Naive thymus-derived CD4-positive, alpha-beta T cell (primary cell): ENCODE measurements around the gene EPHA5. TPM values are rescaled to one million over a fixed set of nuclear protein-coding genes. Genes with fewer than 3 reads are reported as not detected.

Experiments used
- ATAC-seq: fragments of 150-1000 bp; cut with Tn5 transposase; 2 replicates; pipeline ENCODE4 v1.10.0; 2021; ENCODE audit warnings: mild to moderate bottlenecking, moderate library complexity
- CTCF ChIA-PET: fragments of 350-600 bp; sonication (Branson Sonifier 250); formaldehyde crosslinking; loops from one replicate; lab custom pipeline; 2021; ENCODE audit warnings: antibody characterized with exemption; lab: Charles Lee
- POLR2A ChIA-PET: fragments of 350-600 bp; sonication (Branson Sonifier 250); formaldehyde crosslinking; loops from one replicate; lab custom pipeline; 2021; ENCODE audit warnings: antibody characterized with exemption, inconsistent platforms; lab: Charles Lee
- DNase-seq, 9 donors: peaks; one replicate each; pipeline versions ENCODE4 v3.0.0 to v3.0.0-alpha.2; 2020 to 2022; ENCODE audit warnings: mixed read lengths in 1 of 9
- H3K27ac ChIP-seq: one replicate; pipeline ENCODE4 v1.7.0; 2013; ENCODE audit warnings: mild to moderate bottlenecking, low read depth, low read length, moderate library complexity
- H3K27me3 ChIP-seq, 2 donors: one replicate each; pipeline ENCODE4 v1.7.0; 2013; ENCODE audit warnings: low read length in 2 of 2, mild to moderate bottlenecking in 2 of 2, moderate library complexity in 2 of 2; ENCODE audit not compliant: control insufficient read depth in 2 of 2, insufficient read depth in 2 of 2
- H3K36me3 ChIP-seq, 3 experiments: 1 replicate in 2 of 3; 2 replicates in 1 of 3; pipeline ENCODE4 v1.7.0; 2013; ENCODE audit warnings: low read length in 3 of 3, mild to moderate bottlenecking in 3 of 3, moderate library complexity in 1 of 3; ENCODE audit not compliant: insufficient read depth in 3 of 3, control insufficient read depth in 2 of 3
- H3K4me1 ChIP-seq, 2 donors: one replicate each; pipeline ENCODE4 v1.7.0; 2013; ENCODE audit warnings: low read length in 2 of 2, mild to moderate bottlenecking in 2 of 2, moderate library complexity in 1 of 2; ENCODE audit not compliant: control insufficient read depth in 2 of 2, insufficient read depth in 2 of 2
- H3K4me3 ChIP-seq: 2 replicates; pipeline ENCODE4 v1.7.0; 2013; ENCODE audit warnings: mild to moderate bottlenecking, low read length
- H3K9me3 ChIP-seq, 3 experiments: 1 replicate in 2 of 3; 2 replicates in 1 of 3; pipeline ENCODE4 v1.7.0; 2013; ENCODE audit warnings: low read length in 3 of 3; ENCODE audit not compliant: control insufficient read depth in 2 of 3
- H3K27ac Mint-ChIP-seq, 9 donors: one replicate each; pipeline ENCODE4 v1.8.0; 2020 to 2022; ENCODE audit warnings: mixed read lengths in 9 of 9, mild to moderate bottlenecking in 8 of 9, moderate library complexity in 5 of 9, inconsistent platforms in 2 of 9
- H3K27me3 Mint-ChIP-seq, 5 donors: one replicate each; pipeline ENCODE4 v1.8.0; 2021 to 2022; ENCODE audit warnings: mixed read lengths in 5 of 5, mild to moderate bottlenecking in 1 of 5
- H3K36me3 Mint-ChIP-seq, 5 donors: one replicate each; pipeline ENCODE4 v1.8.0; 2020 to 2022; ENCODE audit warnings: mixed read lengths in 5 of 5, mild to moderate bottlenecking in 3 of 5, inconsistent platforms in 1 of 5
- H3K4me1 Mint-ChIP-seq, 7 donors: one replicate each; pipeline ENCODE4 v1.8.0; 2020 to 2022; ENCODE audit warnings: mixed read lengths in 7 of 7, mild to moderate bottlenecking in 3 of 7, inconsistent platforms in 1 of 7
- H3K4me3 Mint-ChIP-seq, 10 donors: one replicate each; pipeline ENCODE4 v1.8.0; 2020 to 2022; ENCODE audit warnings: mild to moderate bottlenecking in 10 of 10, mixed read lengths in 10 of 10, moderate library complexity in 6 of 10, inconsistent platforms in 2 of 10
- H3K9me3 Mint-ChIP-seq, 11 donors: one replicate each; pipeline ENCODE4 v1.8.0; 2020 to 2022; ENCODE audit warnings: mixed read lengths in 11 of 11, mild to moderate bottlenecking in 4 of 11, inconsistent platforms in 1 of 11, moderate library complexity in 1 of 11
- intact Hi-C, 2 donors: fragments of 100-400 bp; cut with micrococcal nuclease; formaldehyde crosslinking; loops; one replicate each; pipeline ENCODE4 v1.15.1; 2023
- polyA plus RNA-seq, 2 donors: library from polyadenylated mRNA; unstranded; fragments of 300-500 nt; fragmentation: Illumina TruSeq; gene quantifications; one replicate each; pipeline ENCODE4 v1.2.3, GENCODE V29; 2021
- total RNA-seq, 6 experiments: library from RNA in 5 of 6; stranded (reverse) in 5 of 6; gene quantifications; 1 replicate in 5 of 6; 2 replicates in 1 of 6; pipeline ENCODE4 v1.2.3 and lab custom pipeline; 2021 to 2026

Gene EPHA5
- total and polyA plus RNA-seq, 7 experiments from 2014 or later, result not detected

- Mint-ChIP-seq H3K4me3 (no peak overlapping the region), H3K27me3 (no peaks in the 10 kb centered on the region), H3K4me1 (no peaks in the 10 kb centered on the region), H3K27ac (no peak overlapping the region), H3K36me3 (no peaks in the 10 kb centered on the region), H3K9me3 (peaks cover 0 to 20% (median 4%) of the 10 kb centered on the region in 11 donors)
- Histone ChIP-seq H3K27ac (no peak overlapping the region), H3K4me1 (no peaks in the 10 kb centered on the region), H3K27me3 (no peaks in the 10 kb centered on the region), H3K4me3 (no peak overlapping the region), H3K9me3 (no peaks in the 10 kb centered on the region), H3K36me3 (no peaks in the 10 kb centered on the region)
- intact Hi-C loops, result no loop called here
- DNase-seq (no peak), ATAC-seq (no peak)
- ChIA-PET CTCF (no interaction called here), POLR2A (no interaction called here)
These were observed 35.1 kb downstream of the EPHA5 start for GRCh38 chr4:65635051-65635821.

- Histone ChIP-seq H3K9me3 (no peaks in the 10 kb centered on the region), H3K27ac (no peak overlapping the region), H3K27me3 (no peaks in the 10 kb centered on the region), H3K4me3 (no peak overlapping the region), H3K36me3 (no peaks in the 10 kb centered on the region), H3K4me1 (no peaks in the 10 kb centered on the region)
- Mint-ChIP-seq H3K9me3 (peaks cover 0 to 8% (median 0%) of the 10 kb centered on the region in 11 donors), H3K4me3 (no peak overlapping the region), H3K27me3 (no peaks in the 10 kb centered on the region), H3K27ac (no peak overlapping the region), H3K36me3 (no peaks in the 10 kb centered on the region), H3K4me1 (no peaks in the 10 kb centered on the region)
- DNase-seq (no peak), ATAC-seq (no peak)
- intact Hi-C loops, result no loop called here
- POLR2A ChIA-PET, result no interaction called here
- CTCF ChIA-PET, result no interaction called here
These were observed 45.6 kb downstream of the EPHA5 start for GRCh38 chr4:65624651-65625050.

GRCh38 chr4:65623506-65623905 is 46.8 kb downstream of the EPHA5 start:
- CTCF ChIA-PET, result interaction anchor here (0.5 kb wide), 2 partner anchors 50 to 571 kb away, joined by 3 to 5 read pairs; no protein-coding TSS in a partner anchor
- Histone ChIP-seq H3K4me3 (no peak overlapping the region), H3K9me3 (no peaks in the 10 kb centered on the region), H3K36me3 (no peaks in the 10 kb centered on the region), H3K27me3 (no peaks in the 10 kb centered on the region), H3K4me1 (no peaks in the 10 kb centered on the region), H3K27ac (no peak overlapping the region)
- ATAC-seq (no peak), DNase-seq (no peak)
- peaks cover 0 to 8% (median 0%) of the 10 kb centered on the region in 11 donors for H3K9me3 Mint-ChIP-seq
- H3K4me1 Mint-ChIP-seq, result no peaks in the 10 kb centered on the region
- no peak overlapping the region for H3K4me3 Mint-ChIP-seq
- H3K36me3 Mint-ChIP-seq, result no peaks in the 10 kb centered on the region
- H3K27ac Mint-ChIP-seq, result no peak overlapping the region
- no peaks in the 10 kb centered on the region for H3K27me3 Mint-ChIP-seq
- intact Hi-C loops, result no loop called here
- POLR2A ChIA-PET, result no interaction called here

- CTCF ChIA-PET, result no interaction called here
- no peak for ATAC-seq
- no peaks in the 10 kb centered on the region for H3K27me3 Mint-ChIP-seq
These were observed 52.9 kb downstream of the EPHA5 start for GRCh38 chr4:65617416-65617815.

GRCh38 chr4:65604515-65604914 is 65.8 kb downstream of the EPHA5 start:
- no peak overlapping the region for H3K27ac ChIP-seq
- Mint-ChIP-seq H3K27ac (no peak overlapping the region), H3K9me3 (peaks cover 0 to 10% (median 0%) of the 10 kb centered on the region in 11 donors), H3K4me1 (no peaks in the 10 kb centered on the region), H3K36me3 (no peaks in the 10 kb centered on the region), H3K4me3 (no peak overlapping the region), H3K27me3 (no peaks in the 10 kb centered on the region)
- no peak overlapping the region for H3K4me3 ChIP-seq
- intact Hi-C loops, result no loop called here
- POLR2A ChIA-PET, result no interaction called here
- H3K4me1 ChIP-seq, result no peaks in the 10 kb centered on the region
- no peaks in the 10 kb centered on the region for H3K27me3 ChIP-seq
- CTCF ChIA-PET, result no interaction called here
- no peaks in the 10 kb centered on the region for H3K36me3 ChIP-seq
- DNase-seq, result no peak
- peaks cover 0 to 3% (median 0%) of the 10 kb centered on the region in 3 experiments for H3K9me3 ChIP-seq
- ATAC-seq, result no peak

More at GRCh38 chr4:65617416-65617815, 52.9 kb downstream of the EPHA5 start:
- intact Hi-C loops, result no loop called here
- Mint-ChIP-seq H3K9me3 (peaks cover 0 to 14% (median 0%) of the 10 kb centered on the region in 11 donors), H3K27ac (no peak overlapping the region), H3K4me1 (no peaks in the 10 kb centered on the region), H3K4me3 (no peak overlapping the region), H3K36me3 (no peaks in the 10 kb centered on the region)
- Histone ChIP-seq H3K4me1 (no peaks in the 10 kb centered on the region), H3K4me3 (no peak overlapping the region), H3K9me3 (no peaks in the 10 kb centered on the region), H3K36me3 (no peaks in the 10 kb centered on the region), H3K27me3 (no peaks in the 10 kb centered on the region), H3K27ac (no peak overlapping the region)
- POLR2A ChIA-PET, result no interaction called here
- DNase-seq, result no peak

GRCh38 chr4:65600656-65601055 is 69.6 kb downstream of the EPHA5 start:
- H3K4me1 Mint-ChIP-seq, result no peaks in the 10 kb centered on the region
- no peak overlapping the region for H3K27ac Mint-ChIP-seq
- no peaks in the 10 kb centered on the region for H3K4me1 ChIP-seq
- H3K36me3 ChIP-seq, result no peaks in the 10 kb centered on the region
- H3K36me3 Mint-ChIP-seq, result no peaks in the 10 kb centered on the region
- ATAC-seq (no peak), DNase-seq (no peak)
- no peaks in the 10 kb centered on the region for H3K27me3 ChIP-seq
- peaks cover 0 to 3% (median 0%) of the 10 kb centered on the region in 3 experiments for H3K9me3 ChIP-seq
- ChIA-PET POLR2A (no interaction called here), CTCF (no interaction called here)
- peaks cover 0 to 11% (median 3%) of the 10 kb centered on the region in 11 donors for H3K9me3 Mint-ChIP-seq
- no peak overlapping the region for H3K4me3 Mint-ChIP-seq
- H3K27me3 Mint-ChIP-seq, result no peaks in the 10 kb centered on the region
- intact Hi-C loops, result no loop called here
- no peak overlapping the region for H3K4me3 ChIP-seq
- no peak overlapping the region for H3K27ac ChIP-seq

GRCh38 chr4:65599340-65599739 is 70.9 kb downstream of the EPHA5 start:
- no peaks in the 10 kb centered on the region for H3K4me1 Mint-ChIP-seq
- POLR2A ChIA-PET, result no interaction called here
- ATAC-seq, result no peak

More at GRCh38 chr4:65599340-65599739, 70.9 kb downstream of the EPHA5 start:
- H3K36me3 Mint-ChIP-seq, result no peaks in the 10 kb centered on the region
- H3K36me3 ChIP-seq, result no peaks in the 10 kb centered on the region
- no peaks in the 10 kb centered on the region for H3K4me1 ChIP-seq
- H3K4me3 ChIP-seq, result no peak overlapping the region
- H3K27me3 Mint-ChIP-seq, result no peaks in the 10 kb centered on the region
- H3K9me3 ChIP-seq, result no peaks in the 10 kb centered on the region
- H3K27ac Mint-ChIP-seq, result no peak overlapping the region
- no peak for DNase-seq
- CTCF ChIA-PET, result no interaction called here
- H3K27me3 ChIP-seq, result no peaks in the 10 kb centered on the region
- no peak overlapping the region for H3K4me3 Mint-ChIP-seq
- peaks cover 0 to 11% (median 0%) of the 10 kb centered on the region in 11 donors for H3K9me3 Mint-ChIP-seq
- H3K27ac ChIP-seq, result no peak overlapping the region
- intact Hi-C loops, result no loop called here
